Neuronal stem cell (in vitro differentiated cells): ENCODE measurements around the gene LHX1.

Experiments
- DNase-seq: peaks from one replicate; pipeline ENCODE4 v3.0.0-alpha.2; 2013; ENCODE audit warnings: low spot score
- H2AFZ ChIP-seq: one replicate; pipeline ENCODE4 v1.6.1; 2013; ENCODE audit warnings: mild to moderate bottlenecking, low read length, inconsistent platforms
- H2AK5ac ChIP-seq: 2 replicates; pipeline ENCODE4 v1.6.1; 2013; ENCODE audit warnings: low read depth, mild to moderate bottlenecking, inconsistent platforms, low read length, moderate library complexity, mixed read lengths
- H2BK120ac ChIP-seq: 2 replicates; pipeline ENCODE4 v1.6.1; 2013; ENCODE audit warnings: low read depth, mild to moderate bottlenecking, inconsistent platforms, low read length, moderate library complexity, mixed read lengths
- H2BK12ac ChIP-seq: one replicate; pipeline ENCODE4 v1.6.1; 2013; ENCODE audit warnings: low read length, inconsistent platforms
- H2BK15ac ChIP-seq: 2 replicates; pipeline ENCODE4 v1.6.1; 2013; ENCODE audit warnings: mild to moderate bottlenecking, low read length, inconsistent platforms, mixed read lengths
- H2BK5ac ChIP-seq: one replicate; pipeline ENCODE4 v1.6.1; 2013; ENCODE audit warnings: inconsistent platforms, mild to moderate bottlenecking, low read length, moderate library complexity
- H3K14ac ChIP-seq: one replicate; pipeline ENCODE4 v1.6.1; 2013; ENCODE audit warnings: low read length, inconsistent platforms
- H3K18ac ChIP-seq: 2 replicates; pipeline ENCODE4 v1.6.1; 2013; ENCODE audit warnings: low read length, inconsistent platforms
- H3K23ac ChIP-seq: 2 replicates; pipeline ENCODE4 v1.6.1; 2013; ENCODE audit warnings: low read depth, mild to moderate bottlenecking, mixed read lengths, low read length, inconsistent platforms; ENCODE audit not compliant: poor library complexity
- H3K27ac ChIP-seq: replicated peaks from 3 replicates; pipeline ENCODE4 v1.5.1; 2013; ENCODE audit warnings: low read length, inconsistent platforms
- H3K27me3 ChIP-seq, 3 experiments: 2 replicates each; pipeline ENCODE4 v1.6.1; 2013; ENCODE audit warnings: low read length in 3 of 3, mild to moderate bottlenecking in 2 of 3, inconsistent platforms in 1 of 3, low read depth in 1 of 3, mixed read lengths in 1 of 3, moderate library complexity in 1 of 3; ENCODE audit not compliant: control insufficient read depth in 3 of 3, insufficient read depth in 3 of 3
- H3K36me3 ChIP-seq, 2 donors: replicated peaks in 1 of 2; 2 replicates each; pipeline ENCODE4 v1.6.1; 2013; ENCODE audit warnings: low read length in 2 of 2; ENCODE audit not compliant: control insufficient read depth in 2 of 2, insufficient read depth in 2 of 2
- H3K4ac ChIP-seq: 2 replicates; pipeline ENCODE4 v1.6.1; 2013; ENCODE audit warnings: inconsistent platforms, mild to moderate bottlenecking, low read length, moderate library complexity
- H3K4me1 ChIP-seq, 2 donors: 1 replicate in 1 of 2; 2 replicates in 1 of 2; pipeline ENCODE4 v1.6.1; 2013; ENCODE audit warnings: low read length in 2 of 2, low read depth in 1 of 2; ENCODE audit not compliant: control insufficient read depth in 2 of 2, insufficient read depth in 1 of 2
- H3K4me2 ChIP-seq: one replicate; pipeline ENCODE4 v1.6.1; 2013; ENCODE audit warnings: mild to moderate bottlenecking, low read length, inconsistent platforms; ENCODE audit not compliant: insufficient read depth, poor library complexity, severe bottlenecking
- H3K4me3 ChIP-seq, 2 donors: 2 replicates each; pipeline ENCODE4 v1.5.1; 2013; ENCODE audit warnings: low read length in 2 of 2, mild to moderate bottlenecking in 2 of 2, inconsistent platforms in 1 of 2, moderate library complexity in 1 of 2
- H3K79me1 ChIP-seq: one replicate; pipeline ENCODE4 v1.6.1; 2013; ENCODE audit warnings: low read depth, mild to moderate bottlenecking, inconsistent platforms, low read length, moderate library complexity
- H3K9ac ChIP-seq: one replicate; pipeline ENCODE4 v1.6.1; 2013; ENCODE audit warnings: mild to moderate bottlenecking, low read depth, low read length, inconsistent platforms; ENCODE audit not compliant: poor library complexity
- H3K9me3 ChIP-seq, 2 donors: replicated peaks in 1 of 2; 2 replicates each; pipeline versions ENCODE3 to v1.6.1; 2013; ENCODE audit warnings: low read length in 2 of 2, mild to moderate bottlenecking in 2 of 2, inconsistent platforms in 1 of 2, low read depth in 1 of 2, mixed read lengths in 1 of 2, moderate library complexity in 1 of 2; ENCODE audit not compliant: control insufficient read depth in 2 of 2, insufficient read depth in 1 of 2
- H4K8ac ChIP-seq: one replicate; pipeline ENCODE4 v1.6.1; 2013; ENCODE audit warnings: low read depth, mild to moderate bottlenecking, inconsistent platforms, low read length, moderate library complexity
- H4K91ac ChIP-seq: one replicate; pipeline ENCODE4 v1.6.1; 2013; ENCODE audit warnings: low read length, low read depth, mild to moderate bottlenecking, inconsistent platforms; ENCODE audit not compliant: poor library complexity
- WGBS, 2 donors: extraction: QIAGEN DNeasy Blood & Tissue Kit; methylation state at CpG; one replicate each; pipeline ENCODE4 v1.1.7; 2013; ENCODE audit warnings: missing lambda C conversion rate in 2 of 2, mixed read lengths in 1 of 2; ENCODE audit not compliant: insufficient read length in 2 of 2, insufficient replicate concordance in 1 of 2; ENCODE audit errors: extremely low coverage in 2 of 2; 5-methylcytosine and 5-hydroxymethylcytosine counted together

Gene LHX1

DNA sequence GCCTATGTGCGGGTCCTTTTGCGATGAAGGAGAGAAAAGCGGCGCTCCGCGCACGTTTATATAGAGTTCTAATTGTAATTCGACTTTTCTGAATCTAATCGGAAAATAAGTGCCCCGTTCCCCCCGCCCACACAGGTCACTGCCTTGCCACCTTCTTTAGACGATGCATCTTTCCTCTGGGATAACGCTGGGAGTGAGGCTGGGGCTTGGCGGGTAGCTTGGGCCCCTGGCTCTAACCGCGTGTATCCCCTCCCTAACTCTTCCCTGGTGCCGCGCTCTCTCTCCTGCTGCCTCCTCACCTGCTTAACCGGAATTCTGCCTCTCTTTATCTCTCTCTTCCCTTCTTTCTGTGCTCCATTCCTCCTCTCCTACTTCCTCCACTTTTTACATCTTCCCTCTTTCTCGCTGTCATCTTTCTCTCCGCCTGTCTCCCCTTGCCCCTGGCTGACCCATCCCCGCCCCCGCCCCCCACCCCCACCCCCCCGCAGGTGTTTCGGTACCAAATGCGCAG is 2.6 kb downstream of the LHX1 start:
- Histone ChIP-seq H2BK120ac (no peak overlapping the region), H2BK5ac (no peak overlapping the region), H3K36me3 (no peaks in the 10 kb centered on the region), H2BK15ac (no peak overlapping the region), H3K14ac (no peak overlapping the region), H3K18ac (no peak overlapping the region), H2AFZ (peak overlapping the region; percentile 55), H3K23ac (no peak overlapping the region), H2AK5ac (no peak overlapping the region), H3K4me1 (peaks cover 16 to 29% of the 10 kb centered on the region in 2 donors), H3K27me3 (peaks cover 79 to 100% (median 97%) of the 10 kb centered on the region in 3 experiments), H3K4me3 (no peak overlapping the region), H3K9me3 (no peaks in the 10 kb centered on the region), H2BK12ac (no peak overlapping the region), H3K27ac (no peak overlapping the region), H4K8ac (no peak overlapping the region), H3K79me1 (no peaks in the 10 kb centered on the region), H4K91ac (no peak overlapping the region), H3K9ac (no peak overlapping the region), H3K4ac (no peak overlapping the region), H3K4me2 (no peak overlapping the region)
- DNase-seq: no peak
- WGBS, 2 donors: no CpG with 5 or more reads among the region's 26 CpGs

DNA sequence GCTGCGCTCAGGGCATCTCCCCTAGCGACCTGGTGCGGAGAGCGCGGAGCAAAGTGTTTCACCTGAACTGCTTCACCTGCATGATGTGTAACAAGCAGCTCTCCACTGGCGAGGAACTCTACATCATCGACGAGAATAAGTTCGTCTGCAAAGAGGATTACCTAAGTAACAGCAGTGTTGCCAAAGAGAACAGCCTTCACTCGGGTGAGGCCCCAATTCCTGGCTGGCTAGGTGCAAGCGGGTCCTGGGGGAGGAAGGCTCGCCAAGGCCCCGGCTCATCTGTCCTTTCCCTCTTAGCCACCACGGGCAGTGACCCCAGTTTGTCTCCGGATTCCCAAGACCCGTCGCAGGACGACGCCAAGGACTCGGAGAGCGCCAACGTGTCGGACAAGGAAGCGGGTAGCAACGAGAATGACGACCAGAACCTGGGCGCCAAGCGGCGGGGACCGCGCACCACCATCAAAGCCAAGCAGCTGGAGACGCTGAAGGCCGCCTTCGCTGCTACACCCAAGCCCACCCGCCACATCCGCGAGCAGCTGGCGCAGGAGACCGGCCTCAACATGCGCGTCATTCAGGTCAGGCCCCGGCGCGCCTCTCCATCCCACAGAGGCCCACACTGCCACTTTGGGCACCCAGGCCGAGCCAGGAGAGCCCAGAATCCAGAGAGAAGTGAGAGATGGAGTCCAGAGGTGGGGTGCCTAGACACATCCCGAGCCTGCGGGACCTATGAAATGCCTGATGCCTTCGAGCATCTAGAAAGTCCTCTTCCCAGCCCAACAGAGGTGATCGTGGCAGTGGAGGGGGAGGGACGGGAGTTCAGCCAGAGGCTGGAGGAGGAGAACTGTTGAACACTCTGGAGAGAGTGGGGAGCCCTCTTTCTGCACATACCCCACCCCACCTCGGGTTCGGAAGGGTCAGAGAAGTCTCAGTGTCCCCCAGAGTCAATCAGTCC is 3.3 kb downstream of the LHX1 start:
- peak overlapping the region; percentile 66 for H3K23ac ChIP-seq
- no peaks in the 10 kb centered on the region for H3K9me3 ChIP-seq
- H3K4me3 ChIP-seq: no peak overlapping the region
- no peak overlapping the region for H2BK15ac ChIP-seq
- no peak overlapping the region for H3K4ac ChIP-seq
- peaks cover 71 to 100% (median 92%) of the 10 kb centered on the region in 3 experiments for H3K27me3 ChIP-seq
- no peak overlapping the region for H3K14ac ChIP-seq
- WGBS, 2 donors: no CpG with 5 or more reads among the region's 52 CpGs
- DNase-seq: no peak
- H2BK12ac ChIP-seq: no peak overlapping the region
- H4K8ac ChIP-seq: no peak overlapping the region
- no peaks in the 10 kb centered on the region for H3K36me3 ChIP-seq
- no peak overlapping the region for H4K91ac ChIP-seq
- no peak overlapping the region for H2BK120ac ChIP-seq
- H2BK5ac ChIP-seq: no peak overlapping the region
- peak overlapping the region; percentile 73 for H2AK5ac ChIP-seq
- peak overlapping the region; percentile 31 for H3K18ac ChIP-seq
- no peak overlapping the region for H2AFZ ChIP-seq
- H3K4me1 ChIP-seq: peaks cover 13 to 24% of the 10 kb centered on the region in 2 donors
- H3K79me1 ChIP-seq: no peaks in the 10 kb centered on the region
- no peak overlapping the region for H3K27ac ChIP-seq
- no peak overlapping the region for H3K9ac ChIP-seq
- no peak overlapping the region for H3K4me2 ChIP-seq

DNA sequence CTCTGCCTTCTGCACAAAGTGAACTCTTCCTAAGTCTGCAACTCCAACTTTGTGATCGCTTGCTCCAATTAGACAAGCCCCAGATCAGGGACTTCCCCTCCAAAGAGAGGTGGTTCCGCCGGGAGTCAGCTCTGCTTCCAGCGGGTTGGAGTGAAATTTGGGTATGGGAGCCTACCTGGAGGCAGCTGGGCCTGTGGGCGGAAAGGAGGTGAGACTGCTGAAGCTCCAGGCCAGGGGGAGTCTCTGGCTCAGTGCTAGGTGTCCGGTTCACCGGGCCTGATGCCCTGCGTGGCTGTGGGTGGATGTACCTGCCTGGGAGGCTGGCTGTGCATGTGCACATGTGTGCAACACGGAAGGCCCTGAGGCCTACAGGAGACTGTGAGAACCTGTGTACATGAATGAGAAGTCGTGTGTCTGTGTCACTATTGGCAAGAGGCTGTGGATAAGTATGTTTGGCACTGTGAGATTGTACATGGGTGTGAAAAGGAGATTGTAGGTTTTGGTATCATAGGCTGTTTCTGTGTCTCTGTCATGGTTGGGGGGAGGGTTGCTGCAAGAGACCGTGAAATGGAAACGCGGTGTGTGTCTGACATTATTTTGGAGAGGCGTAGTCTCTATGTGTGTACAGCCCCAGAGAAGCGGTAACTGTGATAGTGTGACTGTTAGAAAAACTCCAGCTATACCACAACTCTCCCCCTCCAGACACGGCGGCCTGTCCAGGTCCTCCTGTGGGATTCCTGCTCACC is 4.2 kb downstream of the LHX1 start:
- Histone ChIP-seq H2BK120ac (no peak overlapping the region), H2BK12ac (no peak overlapping the region), H3K36me3 (no peaks in the 10 kb centered on the region), H4K91ac (no peak overlapping the region), H4K8ac (no peak overlapping the region), H3K4me3 (no peak overlapping the region), H3K14ac (no peak overlapping the region), H3K27ac (no peak overlapping the region), H3K27me3 (peaks cover 68 to 100% (median 92%) of the 10 kb centered on the region in 3 experiments), H2AFZ (peak overlapping the region; percentile 86), H3K4ac (no peak overlapping the region), H3K18ac (peak overlapping the region; percentile 73), H2BK5ac (no peak overlapping the region), H3K9ac (no peak overlapping the region), H3K4me2 (peak overlapping the region; percentile 63), H3K9me3 (peaks cover 0 to under 1% of the 10 kb centered on the region in 2 donors), H3K79me1 (no peaks in the 10 kb centered on the region), H2AK5ac (peak overlapping the region; percentile 10), H3K4me1 (peaks cover 8 to 16% of the 10 kb centered on the region in 2 donors), H3K23ac (no peak overlapping the region), H2BK15ac (no peak overlapping the region)
- no CpG with 5 or more reads among the region's 17 CpGs for WGBS, 2 donors
- DNase-seq: no peak
